ENCODE measurements around the gene LRRC39. TPM values are rescaled to one million over a fixed set of nuclear protein-coding genes. Genes with fewer than 3 reads are reported as not detected.

Gene LRRC39
- total RNA-seq: under 1 TPM in 4 of 6 experiments, not detected in 2; 0.10 to 0.39 (median 0.26) TPM
- long read RNA-seq: 0 reads

DNA sequence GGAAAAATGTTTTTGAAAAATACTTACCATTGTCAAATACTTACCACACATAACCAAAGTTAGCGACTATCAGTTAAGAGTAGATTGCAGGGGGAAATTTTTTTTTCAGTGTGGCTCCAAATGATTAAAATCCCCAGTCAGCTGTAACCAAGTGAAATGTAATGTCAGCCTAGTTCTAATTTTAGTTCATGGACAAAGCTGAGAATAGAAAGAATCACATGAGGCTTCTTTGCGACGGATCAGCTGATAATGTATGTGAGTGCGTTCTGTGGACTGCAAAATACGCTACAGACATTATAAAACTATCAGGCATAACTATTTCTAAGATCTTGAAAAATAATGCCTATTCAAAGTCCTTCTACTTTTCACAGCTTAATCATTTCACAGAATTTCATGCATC, at the start of gene LRRC39:
TSS of gene LRRC39 (minus strand) at position 166 of the 400 bp plus-strand sequence. CDS start 9,740 bp downstream, outside the sequence.
- no peak for ATAC-seq
- 66% methylated on average over 5 of the region's 5 CpGs for WGBS (ENCODE audit: insufficient coverage, low coverage, low lambda C conversion rate, missing lambda C conversion rate)
- Histone ChIP-seq H3K36me3 (no peaks in the 10 kb centered on the region), H3K4me3 (no peak within 1 kb of the TSS), H3K4me1 (no peaks in the 10 kb centered on the region), H3K27ac (no peak within 1 kb of the TSS), H3K27me3 (no peaks in the 10 kb centered on the region), H3K9me3 (no peaks in the 10 kb centered on the region)
- DNase-seq: no peak
- TF ChIP-seq, protein P1, sequence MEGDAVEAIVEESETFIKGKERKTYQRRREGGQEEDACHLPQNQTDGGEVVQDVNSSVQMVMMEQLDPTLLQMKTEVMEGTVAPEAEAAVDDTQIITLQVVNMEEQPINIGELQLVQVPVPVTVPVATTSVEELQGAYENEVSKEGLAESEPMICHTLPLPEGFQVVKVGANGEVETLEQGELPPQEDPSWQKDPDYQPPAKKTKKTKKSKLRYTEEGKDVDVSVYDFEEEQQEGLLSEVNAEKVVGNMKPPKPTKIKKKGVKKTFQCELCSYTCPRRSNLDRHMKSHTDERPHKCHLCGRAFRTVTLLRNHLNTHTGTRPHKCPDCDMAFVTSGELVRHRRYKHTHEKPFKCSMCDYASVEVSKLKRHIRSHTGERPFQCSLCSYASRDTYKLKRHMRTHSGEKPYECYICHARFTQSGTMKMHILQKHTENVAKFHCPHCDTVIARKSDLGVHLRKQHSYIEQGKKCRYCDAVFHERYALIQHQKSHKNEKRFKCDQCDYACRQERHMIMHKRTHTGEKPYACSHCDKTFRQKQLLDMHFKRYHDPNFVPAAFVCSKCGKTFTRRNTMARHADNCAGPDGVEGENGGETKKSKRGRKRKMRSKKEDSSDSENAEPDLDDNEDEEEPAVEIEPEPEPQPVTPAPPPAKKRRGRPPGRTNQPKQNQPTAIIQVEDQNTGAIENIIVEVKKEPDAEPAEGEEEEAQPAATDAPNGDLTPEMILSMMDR (IDR thresholded peaks at IDR 0.05): no peak
- TF ChIP-seq POLR2A (IDR thresholded peaks at IDR 0.05): no peak
- intact Hi-C loops (cut with DNase I): no loop called here

DNA sequence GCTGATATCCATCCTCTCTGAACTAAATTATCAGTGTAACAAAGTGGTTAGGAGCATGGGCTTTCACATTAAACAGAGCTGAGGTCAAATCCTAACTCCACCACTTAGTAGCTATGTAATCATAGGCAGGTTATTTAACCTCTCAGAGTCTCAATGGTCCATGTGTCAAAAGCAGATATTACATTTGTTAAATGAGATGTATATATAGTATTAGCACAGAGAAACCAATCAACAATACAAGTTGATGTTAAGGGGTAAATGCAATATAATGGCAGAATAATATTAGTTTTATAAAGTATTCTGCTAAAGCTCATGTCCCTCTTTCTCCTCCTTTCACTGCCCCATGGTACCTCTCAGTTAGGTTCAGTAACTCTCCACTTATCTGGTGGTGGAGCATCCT, 44.4 kb upstream of the LRRC39 start:
- ATAC-seq: no peak

DNA sequence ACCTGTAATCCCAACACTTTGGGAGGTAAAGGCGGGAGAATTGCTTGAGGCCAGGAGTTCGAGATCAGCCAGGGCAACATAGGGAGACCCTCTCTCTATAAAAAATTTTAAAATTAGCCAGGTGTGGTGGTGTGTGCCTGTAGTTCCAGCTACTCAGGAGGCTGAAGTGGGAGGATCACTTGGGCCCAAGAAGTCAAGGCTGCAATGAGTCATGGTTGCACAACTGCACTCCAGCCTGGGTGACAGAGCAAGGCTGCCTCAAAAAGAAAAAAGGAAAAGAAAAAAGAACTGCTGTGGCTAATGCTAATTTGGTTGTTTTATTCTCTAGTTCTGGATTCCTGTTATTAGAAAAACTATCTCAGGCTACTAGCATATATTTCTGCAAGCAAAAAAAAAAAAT, 41.8 kb upstream of the LRRC39 start:
- no peak for DNase-seq
- H3K36me3 ChIP-seq: peaks cover 0 to 26% (median 0%) of the 10 kb centered on the region in 4 donors

More for the DNA sequence above, 44.4 kb upstream of the LRRC39 start:
- TF ChIP-seq, protein P1 (IDR thresholded peaks at IDR 0.05): no peak
- no peak for TF ChIP-seq POLR2A (IDR thresholded peaks at IDR 0.05)
- Histone ChIP-seq H3K4me1 (no peaks in the 10 kb centered on the region), H3K27me3 (no peaks in the 10 kb centered on the region), H3K9me3 (no peaks in the 10 kb centered on the region), H3K4me3 (no peak overlapping the region), H3K36me3 (peaks cover 0 to 12% (median 0%) of the 10 kb centered on the region in 4 donors), H3K27ac (no peak overlapping the region)
- DNase-seq: no peak
- intact Hi-C loops (cut with DNase I): no loop called here

DNA sequence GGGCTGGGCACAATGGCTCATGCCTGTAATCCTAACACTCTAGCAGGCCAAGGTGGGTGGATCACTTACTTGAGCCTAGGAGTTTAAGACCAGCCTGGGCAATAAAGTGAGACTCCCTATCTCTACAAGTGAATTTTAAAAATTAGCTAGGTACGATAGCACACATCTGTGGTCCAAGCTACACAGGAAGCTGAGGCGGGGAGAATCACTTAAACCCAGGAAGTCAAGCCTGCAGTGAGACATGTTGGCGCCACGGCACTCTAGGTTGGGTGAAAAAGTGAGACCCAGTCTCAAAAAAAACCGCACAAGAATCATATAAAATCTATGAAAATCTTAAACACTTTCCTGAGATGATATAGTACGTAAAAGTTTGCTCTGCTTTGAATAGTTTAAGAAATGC, 41.4 kb upstream of the LRRC39 start:
- TF ChIP-seq POLR2A (IDR thresholded peaks at IDR 0.05): no peak
- TF ChIP-seq, protein P1 (IDR thresholded peaks at IDR 0.05): no peak
- H3K27me3 ChIP-seq: no peaks in the 10 kb centered on the region
- no peak overlapping the region for H3K4me3 ChIP-seq
- DNase-seq (no peak), ATAC-seq (no peak)
- intact Hi-C loops (cut with DNase I): no loop called here
- no peaks in the 10 kb centered on the region for H3K9me3 ChIP-seq
- no peaks in the 10 kb centered on the region for H3K4me1 ChIP-seq
- no peak overlapping the region for H3K27ac ChIP-seq
- 96% methylated on average over 5 of the region's 6 CpGs for WGBS (ENCODE audit: insufficient coverage, low coverage, low lambda C conversion rate, missing lambda C conversion rate)
- H3K36me3 ChIP-seq: peaks cover 0 to 30% (median 3%) of the 10 kb centered on the region in 4 donors

More for the DNA sequence above, 41.8 kb upstream of the LRRC39 start:
- H3K27ac ChIP-seq: no peak overlapping the region
- 95% methylated on average over 2 of the region's 2 CpGs for WGBS (ENCODE audit: insufficient coverage, low coverage, low lambda C conversion rate, missing lambda C conversion rate)
- no peaks in the 10 kb centered on the region for H3K4me1 ChIP-seq
- H3K4me3 ChIP-seq: no peak overlapping the region
- no peak for ATAC-seq
- no peak for TF ChIP-seq POLR2A (IDR thresholded peaks at IDR 0.05)
- TF ChIP-seq, protein P1 (IDR thresholded peaks at IDR 0.05): no peak
- H3K27me3 ChIP-seq: no peaks in the 10 kb centered on the region
- intact Hi-C loops (cut with DNase I): no loop called here
- no peaks in the 10 kb centered on the region for H3K9me3 ChIP-seq

DNA sequence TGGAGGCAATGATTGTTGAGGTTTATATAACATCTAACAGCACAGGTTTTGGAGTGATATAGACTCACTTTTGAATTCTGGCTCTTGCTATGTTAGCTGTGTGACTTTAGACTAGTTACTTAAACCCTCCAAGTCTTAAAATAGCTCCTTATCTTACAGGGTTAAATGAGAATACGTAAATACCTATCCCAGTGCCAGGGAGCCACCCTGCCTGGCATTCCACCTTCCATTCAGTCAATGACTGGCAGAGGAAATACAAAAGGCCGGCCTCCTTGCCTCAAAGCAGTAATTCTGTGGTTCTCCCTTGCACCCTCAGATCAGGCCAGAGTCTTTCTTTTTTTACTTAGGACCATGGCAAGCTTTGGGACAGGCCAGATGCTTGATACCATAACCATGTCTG, 39.8 kb upstream of the LRRC39 start:
- TF ChIP-seq POLR2A (IDR thresholded peaks at IDR 0.05): no peak
- TF ChIP-seq, protein P1 (IDR thresholded peaks at IDR 0.05): no peak
- H3K4me3 ChIP-seq: no peak overlapping the region
- no peaks in the 10 kb centered on the region for H3K4me1 ChIP-seq
- DNase-seq (no peak), ATAC-seq (no peak)
- peaks cover 0 to 46% (median 8%) of the 10 kb centered on the region in 4 donors for H3K36me3 ChIP-seq
- no peaks in the 10 kb centered on the region for H3K9me3 ChIP-seq
- 71% methylated on average over 1 of the region's 2 CpGs for WGBS (ENCODE audit: insufficient coverage, low coverage, low lambda C conversion rate, missing lambda C conversion rate)
- H3K27ac ChIP-seq: no peak overlapping the region
- intact Hi-C loops (cut with DNase I): no loop called here
- no peaks in the 10 kb centered on the region for H3K27me3 ChIP-seq
